GM19455 (cell line): ENCODE results near the gene LPCAT3.

Experiments
- ATAC-seq: cut with Tn5 transposase; IDR thresholded peaks from one replicate; pipeline ENCODE4 v1.9.1; 2021; ENCODE audit not compliant: unreplicated experiment

The LPCAT3 gene

GRCh38 chr12:7001921-7002591 is 16.2 kb downstream of the LPCAT3 start:
- ATAC-seq, result no peak

GRCh38 chr12:6998715-6999451 is 19.4 kb downstream of the LPCAT3 start:
- no peak for ATAC-seq

GRCh38 chr12:6996040-6996441 is 22.2 kb downstream of the LPCAT3 start:
- no peak for ATAC-seq

GRCh38 chr12:6987956-6988553 is 30.2 kb downstream of the LPCAT3 start:
- no peak for ATAC-seq

- no peak for ATAC-seq
These were observed 35.7 kb downstream of the LPCAT3 start for GRCh38 chr12:6982532-6982931.

GRCh38 chr12:6981152-6982052 is 36.9 kb downstream of the LPCAT3 start:
- no peak for ATAC-seq

- ATAC-seq, result no peak
These were observed 37.5 kb downstream of the LPCAT3 start for GRCh38 chr12:6980740-6981139.

- no peak for ATAC-seq
These were observed 38.2 kb downstream of the LPCAT3 start for GRCh38 chr12:6980075-6980474.

GRCh38 chr12:6979453-6979852 is 38.8 kb downstream of the LPCAT3 start:
- ATAC-seq, result no peak

GRCh38 chr12:6979021-6979420 is 39.3 kb downstream of the LPCAT3 start:
- ATAC-seq, result no peak

- no peak for ATAC-seq
These were observed 39.7 kb downstream of the LPCAT3 start for GRCh38 chr12:6978611-6979011.

- ATAC-seq, result no peak
These were observed 40.1 kb downstream of the LPCAT3 start for GRCh38 chr12:6978188-6978587.

GRCh38 chr12:6977653-6978052 is 40.6 kb downstream of the LPCAT3 start:
- no peak for ATAC-seq

GRCh38 chr12:6975297-6976032 is 42.8 kb downstream of the LPCAT3 start:
- no peak for ATAC-seq

GRCh38 chr12:6974180-6974579 is 44.1 kb downstream of the LPCAT3 start:
- no peak for ATAC-seq

- peak; percentile 2 for ATAC-seq
These were observed 48.2 kb downstream of the LPCAT3 start for GRCh38 chr12:6970096-6970527.

- no peak for ATAC-seq
These were observed 49.9 kb downstream of the LPCAT3 start for GRCh38 chr12:6968426-6968825.

GRCh38 chr12:6967651-6968100 is 50.6 kb downstream of the LPCAT3 start:
- no peak for ATAC-seq

- ATAC-seq, result no peak
These were observed 51.9 kb downstream of the LPCAT3 start for GRCh38 chr12:6966351-6966750.

GRCh38 chr12:6965714-6966113 is 52.6 kb downstream of the LPCAT3 start:
- ATAC-seq, result no peak
